Measurements from ENCODE around the gene OR4C5.
"Not testable (repeated sequence)": the region's sequence is repeated elsewhere in the genome, so short reads cannot be mapped to it uniquely, and the experiment has no call there.

The OR4C5 gene

GRCh38 chr11:48366365-48366764 lies at the start of gene OR4C5:
Gene OR4C5 (minus strand): TSS chr11:48366465. CDS start chr11:48366465, 0 bp downstream.
- DNase-seq = no peak

GRCh38 chr11:48384670-48385069 lies 18.4 kb upstream of the OR4C5 start:
- no peak for DNase-seq

GRCh38 chr11:48384151-48384550 lies 17.9 kb upstream of the OR4C5 start:
- not testable (repeated sequence) for DNase-seq

- DNase-seq = not testable (repeated sequence)
Observed at GRCh38 chr11:48361289-48361688, 5.0 kb downstream of the OR4C5 start.

- DNase-seq = no peak
Observed at GRCh38 chr11:48354677-48355076, 11.6 kb downstream of the OR4C5 start.

- DNase-seq = no peak
Observed at GRCh38 chr11:48354013-48354412, 12.3 kb downstream of the OR4C5 start.

- DNase-seq = not testable (repeated sequence)
Observed at GRCh38 chr11:48346286-48346685, 20.0 kb downstream of the OR4C5 start.

- not testable (repeated sequence) for DNase-seq
Observed at GRCh38 chr11:48342505-48342904, 23.8 kb downstream of the OR4C5 start.

- no peak for DNase-seq
Observed at GRCh38 chr11:48341466-48341865, 24.8 kb downstream of the OR4C5 start.

- DNase-seq = not testable (repeated sequence)
Observed at GRCh38 chr11:48324620-48325019, 41.6 kb downstream of the OR4C5 start, which contains the start of gene OR4C3. Gene OR4C3 (plus strand): TSS chr11:48324920. CDS start chr11:48325022, 102 bp downstream.

GRCh38 chr11:48319813-48320212 lies 46.5 kb downstream of the OR4C5 start:
- not testable (repeated sequence) for DNase-seq
